ENCODE data around the gene HOOK1. TPM values are rescaled to one million over a fixed set of nuclear protein-coding genes. Genes with fewer than 3 reads are reported as not detected.
A peak's percentile ranks its signal among the peaks of the same experiment; 100 is the strongest.

Gene HOOK1
- total and polyA plus RNA-seq, 2 experiments from 2014 or later = 27.4 to 27.6 TPM

DNA sequence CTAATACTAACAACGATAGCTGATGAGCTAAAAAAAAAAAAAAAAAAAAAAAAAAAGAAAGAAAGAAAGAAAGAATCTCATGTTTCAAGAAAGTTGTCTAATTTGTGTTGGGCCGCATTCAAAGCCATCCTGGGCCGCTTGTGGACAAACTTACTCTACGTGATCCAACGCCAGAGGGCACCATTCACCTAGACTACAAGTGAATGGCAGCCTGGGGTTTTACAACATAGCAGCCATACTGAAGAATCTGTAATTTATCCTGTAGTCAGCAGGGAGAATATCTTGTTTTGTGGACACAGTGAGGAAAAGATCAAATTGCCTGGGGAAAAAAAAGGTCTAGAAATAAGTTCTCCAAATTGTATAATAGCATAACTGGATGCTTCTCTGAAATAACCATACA is 64.8 kb downstream of the HOOK1 start (continued):
- TF ChIP-seq CTCF (conservative IDR thresholded peaks at IDR 0.05; ENCODE audit: low read depth in 2 of 2) = peak; percentile 78 to 89

GRCh38 chr1:59879996-59880505 is 65.3 kb downstream of the HOOK1 start:
- no peaks in the 10 kb centered on the region for H4K20me1 ChIP-seq (replicated peaks; ENCODE audit: insufficient read depth)
- peaks cover 5% of the 10 kb centered on the region; the same call in 1 of the 3 replicates for H3K4me1 Mint-ChIP-seq
- no peak overlapping the region for H3K27ac ChIP-seq (ENCODE audit: low read depth)
- H3F3A ChIP-seq (replicated peaks; ENCODE audit: low read depth) = no peaks in the 10 kb centered on the region
- H3K27me3 ChIP-seq (ENCODE audit: insufficient read depth) = no peaks in the 10 kb centered on the region
- no peaks in the 10 kb centered on the region for H3K79me2 ChIP-seq (replicated peaks; ENCODE audit: insufficient read depth)
- H3K27ac Mint-ChIP-seq = no peak overlapping the region
- H3K36me3 Mint-ChIP-seq (ENCODE audit: low read depth) = no peaks in the 10 kb centered on the region
- H3K4me1 ChIP-seq (ENCODE audit: insufficient read depth) = no peaks in the 10 kb centered on the region
- no peaks in the 10 kb centered on the region for H3K9me3 Mint-ChIP-seq
- H3K27me3 Mint-ChIP-seq (ENCODE audit: insufficient read depth, low read depth, poor library complexity) = peaks cover 5% of the 10 kb centered on the region
- H3K36me3 ChIP-seq (ENCODE audit: insufficient read depth) = no peaks in the 10 kb centered on the region
- H3K4me3 Mint-ChIP-seq = no peak overlapping the region
- H3K4me3 ChIP-seq = no peak overlapping the region
- H2AFZ ChIP-seq = no peak overlapping the region
- DNase-seq (ENCODE audit: low spot score) (no peak), ATAC-seq (no peak)
- H3K4me2 ChIP-seq = no peak overlapping the region
- no peaks in the 10 kb centered on the region for H3K9me2 ChIP-seq (ENCODE audit: insufficient read depth)
- TF ChIP-seq, protein P1, sequence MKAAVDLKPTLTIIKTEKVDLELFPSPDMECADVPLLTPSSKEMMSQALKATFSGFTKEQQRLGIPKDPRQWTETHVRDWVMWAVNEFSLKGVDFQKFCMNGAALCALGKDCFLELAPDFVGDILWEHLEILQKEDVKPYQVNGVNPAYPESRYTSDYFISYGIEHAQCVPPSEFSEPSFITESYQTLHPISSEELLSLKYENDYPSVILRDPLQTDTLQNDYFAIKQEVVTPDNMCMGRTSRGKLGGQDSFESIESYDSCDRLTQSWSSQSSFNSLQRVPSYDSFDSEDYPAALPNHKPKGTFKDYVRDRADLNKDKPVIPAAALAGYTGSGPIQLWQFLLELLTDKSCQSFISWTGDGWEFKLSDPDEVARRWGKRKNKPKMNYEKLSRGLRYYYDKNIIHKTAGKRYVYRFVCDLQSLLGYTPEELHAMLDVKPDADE (IDR thresholded peaks at IDR 0.05) = no peak
- TF ChIP-seq STAT1 (IDR thresholded peaks at IDR 0.05; ENCODE audit: unreplicated experiment) (no peak), JUNB (IDR thresholded peaks at IDR 0.05; ENCODE audit: unreplicated experiment) (no peak), CREB1 (CRISPR knock-in tag; IDR thresholded peaks at IDR 0.05; ENCODE audit: low read depth) (no peak), ZNF331 (CRISPR knock-in tag; IDR thresholded peaks at IDR 0.05; ENCODE audit: low read depth) (no peak), CTCF (conservative IDR thresholded peaks at IDR 0.05; ENCODE audit: low read depth in 2 of 2) (no peak), POLR2AphosphoS5 (IDR thresholded peaks at IDR 0.05; ENCODE audit: low read depth) (no peak), ZNF462 (CRISPR knock-in tag; IDR thresholded peaks at IDR 0.05) (no peak), NANOG (IDR thresholded peaks at IDR 0.05; ENCODE audit: borderline replicate concordance) (no peak)
- TF ChIP-seq, protein P2, sequence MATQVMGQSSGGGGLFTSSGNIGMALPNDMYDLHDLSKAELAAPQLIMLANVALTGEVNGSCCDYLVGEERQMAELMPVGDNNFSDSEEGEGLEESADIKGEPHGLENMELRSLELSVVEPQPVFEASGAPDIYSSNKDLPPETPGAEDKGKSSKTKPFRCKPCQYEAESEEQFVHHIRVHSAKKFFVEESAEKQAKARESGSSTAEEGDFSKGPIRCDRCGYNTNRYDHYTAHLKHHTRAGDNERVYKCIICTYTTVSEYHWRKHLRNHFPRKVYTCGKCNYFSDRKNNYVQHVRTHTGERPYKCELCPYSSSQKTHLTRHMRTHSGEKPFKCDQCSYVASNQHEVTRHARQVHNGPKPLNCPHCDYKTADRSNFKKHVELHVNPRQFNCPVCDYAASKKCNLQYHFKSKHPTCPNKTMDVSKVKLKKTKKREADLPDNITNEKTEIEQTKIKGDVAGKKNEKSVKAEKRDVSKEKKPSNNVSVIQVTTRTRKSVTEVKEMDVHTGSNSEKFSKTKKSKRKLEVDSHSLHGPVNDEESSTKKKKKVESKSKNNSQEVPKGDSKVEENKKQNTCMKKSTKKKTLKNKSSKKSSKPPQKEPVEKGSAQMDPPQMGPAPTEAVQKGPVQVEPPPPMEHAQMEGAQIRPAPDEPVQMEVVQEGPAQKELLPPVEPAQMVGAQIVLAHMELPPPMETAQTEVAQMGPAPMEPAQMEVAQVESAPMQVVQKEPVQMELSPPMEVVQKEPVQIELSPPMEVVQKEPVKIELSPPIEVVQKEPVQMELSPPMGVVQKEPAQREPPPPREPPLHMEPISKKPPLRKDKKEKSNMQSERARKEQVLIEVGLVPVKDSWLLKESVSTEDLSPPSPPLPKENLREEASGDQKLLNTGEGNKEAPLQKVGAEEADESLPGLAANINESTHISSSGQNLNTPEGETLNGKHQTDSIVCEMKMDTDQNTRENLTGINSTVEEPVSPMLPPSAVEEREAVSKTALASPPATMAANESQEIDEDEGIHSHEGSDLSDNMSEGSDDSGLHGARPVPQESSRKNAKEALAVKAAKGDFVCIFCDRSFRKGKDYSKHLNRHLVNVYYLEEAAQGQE (IDR thresholded peaks at IDR 0.05; ENCODE audit: unreplicated experiment) = no peak

Measured in GM23338 (cell line).